HG03159 (cell line): ENCODE measurements around the gene NCL.
"Not testable (repeated sequence)": the region's sequence is repeated elsewhere in the genome, so short reads cannot be mapped to it uniquely, and the experiment has no call there.

ENCODE experiments used
- ATAC-seq: cut with Tn5 transposase; IDR thresholded peaks from one replicate; pipeline ENCODE4 v1.9.1; 2021; ENCODE audit warnings: mild to moderate bottlenecking, moderate library complexity; ENCODE audit not compliant: unreplicated experiment

Gene NCL

DNA sequence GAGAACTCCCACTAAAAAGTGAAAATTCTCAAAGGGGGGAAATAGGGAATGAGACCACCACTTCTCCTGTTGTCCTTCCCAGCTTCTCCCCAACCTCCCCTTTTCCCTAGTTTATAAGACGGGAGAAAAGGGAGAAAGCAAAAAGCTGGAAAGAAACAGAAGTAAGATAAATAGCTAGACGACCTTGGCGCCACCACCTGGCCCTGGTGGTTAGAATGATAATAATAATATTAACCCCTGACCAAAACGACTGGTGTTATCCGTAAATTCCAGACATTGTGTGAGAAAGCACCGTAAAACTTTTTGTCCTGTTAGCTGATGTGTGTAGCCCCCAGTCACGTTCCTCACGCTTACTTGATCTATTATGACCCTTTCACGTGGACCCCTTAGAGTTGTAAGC is 56.0 kb downstream of the NCL start:
- ATAC-seq, result not testable (repeated sequence)

DNA sequence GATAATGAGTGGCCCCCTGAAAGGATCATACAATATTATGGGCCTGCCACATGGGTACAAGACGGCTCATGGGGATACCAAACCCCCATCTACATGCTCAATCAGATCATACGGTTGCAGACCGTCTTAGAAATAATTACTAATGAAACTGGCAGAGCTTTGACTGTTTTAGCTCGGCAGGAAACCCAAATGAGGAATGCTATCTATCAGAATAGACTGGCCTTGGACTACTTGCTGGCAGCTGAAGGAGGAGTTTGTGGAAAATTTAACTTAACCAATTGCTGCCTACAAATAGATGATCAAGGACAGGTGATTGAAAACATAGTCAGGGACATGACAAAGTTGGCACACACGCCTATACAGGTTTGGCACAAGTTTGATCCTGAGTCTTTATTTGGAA is 56.6 kb downstream of the NCL start:
- ATAC-seq, result not testable (repeated sequence)

DNA sequence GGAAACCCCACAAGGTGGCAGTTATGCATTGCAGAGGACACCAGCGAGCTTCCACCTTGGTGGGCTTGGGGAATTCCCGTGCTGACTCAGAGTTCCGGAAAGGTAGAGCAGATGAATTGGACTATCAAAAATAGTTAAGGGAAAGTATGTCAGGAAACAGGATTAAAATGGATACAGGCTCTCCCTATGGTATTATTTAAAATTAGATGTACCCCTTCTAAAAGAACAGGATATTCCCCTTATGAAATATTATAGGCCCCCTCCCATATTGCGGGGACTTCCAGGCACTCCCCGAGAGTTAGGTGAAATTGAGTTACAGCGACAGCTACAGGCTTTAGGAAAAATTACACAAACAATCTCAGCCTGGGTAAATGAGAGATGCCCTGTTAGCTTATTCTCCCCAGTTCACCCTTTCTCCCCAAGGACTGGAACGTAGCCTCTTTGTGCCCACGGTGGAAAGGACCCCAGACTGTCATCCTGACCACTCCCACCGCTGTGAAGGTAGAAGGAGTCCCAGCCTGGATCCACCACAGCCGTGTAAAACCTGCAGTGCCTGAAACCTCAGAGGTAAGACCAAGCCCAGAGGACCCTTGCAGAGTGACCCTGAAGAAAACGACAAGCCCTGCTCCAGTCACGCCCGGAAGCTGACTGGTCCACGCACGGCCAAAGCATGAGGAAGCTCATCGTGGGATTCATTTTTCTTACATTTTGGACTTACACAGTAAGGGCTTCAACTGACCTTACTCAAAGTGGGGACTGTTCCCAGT is 58.5 kb downstream of the NCL start:
- ATAC-seq, result not testable (repeated sequence)

DNA sequence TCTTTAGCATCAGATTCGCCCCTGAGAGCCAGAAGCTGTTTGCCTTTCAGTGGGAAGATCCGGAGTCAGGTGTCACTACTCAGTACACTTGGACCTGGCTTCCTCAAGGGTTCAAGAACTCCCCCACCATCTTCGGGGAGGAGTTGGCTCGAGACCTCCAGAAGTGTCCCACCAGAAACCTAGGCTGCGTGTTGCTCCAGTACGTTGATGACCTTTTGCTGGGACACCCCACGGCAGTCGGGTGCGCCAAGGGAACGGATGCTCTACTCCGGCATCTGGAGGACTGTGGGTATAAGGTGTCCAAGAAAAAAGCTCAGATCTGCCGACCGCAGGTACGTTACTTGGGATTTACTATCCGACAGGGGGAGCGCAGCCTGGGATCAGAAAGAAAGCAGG is 60.1 kb downstream of the NCL start:
- not testable (repeated sequence) for ATAC-seq
